Mucosa of stomach (tissue), 1 donor: Measurements from ENCODE around the gene CLK4.

Experiments used
- H3K27me3 ChIP-seq: one replicate; pipeline ENCODE4 v1.7.0; 2013; ENCODE audit warnings: mild to moderate bottlenecking, low read length; ENCODE audit not compliant: control insufficient read depth, insufficient read depth
- H3K36me3 ChIP-seq: one replicate; pipeline ENCODE4 v1.7.0; 2013; ENCODE audit warnings: low read length; ENCODE audit not compliant: control insufficient read depth, insufficient read depth
- H3K4me1 ChIP-seq: one replicate; pipeline ENCODE4 v1.7.0; 2013; ENCODE audit warnings: mild to moderate bottlenecking, low read length; ENCODE audit not compliant: control insufficient read depth, insufficient read depth
- H3K4me3 ChIP-seq: one replicate; pipeline ENCODE4 v1.7.0; 2013; ENCODE audit warnings: low read length
- H3K9ac ChIP-seq: one replicate; pipeline ENCODE4 v1.7.0; 2013; ENCODE audit warnings: mild to moderate bottlenecking, low read length, moderate library complexity
- H3K9me3 ChIP-seq: one replicate; pipeline ENCODE4 v1.7.0; 2013; ENCODE audit warnings: mild to moderate bottlenecking, low read length, moderate library complexity; ENCODE audit not compliant: control insufficient read depth
- donor health status: Pancreatic carcinoma.

Gene CLK4

DNA sequence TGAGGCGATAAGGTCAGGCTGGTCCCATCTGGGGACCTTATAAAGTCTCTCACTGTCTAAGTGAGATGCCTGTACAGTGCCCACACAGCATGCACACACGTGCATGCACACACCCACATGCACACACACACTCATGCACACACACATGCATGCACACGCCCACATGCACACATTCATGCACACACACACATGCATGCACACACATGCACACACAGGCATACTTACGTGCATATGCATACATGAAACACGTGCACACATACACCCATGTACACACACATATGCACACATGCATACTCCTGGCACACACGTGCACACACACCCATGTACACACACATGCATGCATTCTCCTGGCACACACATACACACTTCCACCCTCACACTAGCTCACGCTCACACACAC is 48.9 kb downstream of the CLK4 start:
- Histone ChIP-seq H3K9me3 (no peaks in the 10 kb centered on the region), H3K9ac (no peak overlapping the region), H3K4me1 (no peaks in the 10 kb centered on the region), H3K27me3 (peaks cover 29% of the 10 kb centered on the region), H3K4me3 (no peak overlapping the region), H3K36me3 (no peaks in the 10 kb centered on the region)

GRCh38 chr5:178577376-178577839 is 49.4 kb downstream of the CLK4 start:
- Histone ChIP-seq H3K4me1 (no peaks in the 10 kb centered on the region), H3K9ac (no peak overlapping the region), H3K36me3 (no peaks in the 10 kb centered on the region), H3K4me3 (no peak overlapping the region), H3K27me3 (peaks cover 29% of the 10 kb centered on the region), H3K9me3 (no peaks in the 10 kb centered on the region)

- Histone ChIP-seq H3K4me1 (no peaks in the 10 kb centered on the region), H3K9ac (no peak overlapping the region), H3K36me3 (no peaks in the 10 kb centered on the region), H3K27me3 (peaks cover 29% of the 10 kb centered on the region), H3K9me3 (no peaks in the 10 kb centered on the region), H3K4me3 (no peak overlapping the region)
Observed at GRCh38 chr5:178576591-178577351, 50.1 kb downstream of the CLK4 start.

GRCh38 chr5:178573216-178573615 is 53.6 kb downstream of the CLK4 start:
- H3K27me3 ChIP-seq: peaks cover 26% of the 10 kb centered on the region
- H3K4me1 ChIP-seq: no peaks in the 10 kb centered on the region
- no peaks in the 10 kb centered on the region for H3K9me3 ChIP-seq
- no peak overlapping the region for H3K9ac ChIP-seq
- no peaks in the 10 kb centered on the region for H3K36me3 ChIP-seq
- H3K4me3 ChIP-seq: no peak overlapping the region

DNA sequence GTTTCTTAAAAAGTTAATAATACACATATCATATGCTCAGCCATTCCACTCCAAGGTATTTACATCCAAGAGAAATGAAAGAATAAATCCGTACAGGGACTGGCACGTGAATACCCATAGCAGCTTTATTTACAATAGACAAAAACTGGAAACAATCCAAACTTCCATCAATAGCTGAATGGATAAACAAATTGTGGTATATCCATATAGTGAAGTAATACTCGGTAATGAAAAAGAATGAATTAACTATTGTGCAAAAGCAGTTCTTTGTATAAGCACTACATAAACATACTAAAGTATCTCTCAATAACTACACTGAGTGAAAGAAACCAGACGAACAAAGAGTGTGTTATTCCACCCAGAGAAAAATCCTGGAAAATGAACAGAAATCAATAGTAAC is 54.2 kb downstream of the CLK4 start:
- Histone ChIP-seq H3K27me3 (peaks cover 21% of the 10 kb centered on the region), H3K4me3 (no peak overlapping the region), H3K9ac (no peak overlapping the region), H3K4me1 (no peaks in the 10 kb centered on the region), H3K36me3 (no peaks in the 10 kb centered on the region), H3K9me3 (no peaks in the 10 kb centered on the region)

- Histone ChIP-seq H3K9me3 (no peaks in the 10 kb centered on the region), H3K4me3 (no peak overlapping the region), H3K27me3 (peaks cover 8% of the 10 kb centered on the region), H3K4me1 (no peaks in the 10 kb centered on the region), H3K36me3 (no peaks in the 10 kb centered on the region), H3K9ac (no peak overlapping the region)
Observed at GRCh38 chr5:178569485-178569884, 57.4 kb downstream of the CLK4 start.

DNA sequence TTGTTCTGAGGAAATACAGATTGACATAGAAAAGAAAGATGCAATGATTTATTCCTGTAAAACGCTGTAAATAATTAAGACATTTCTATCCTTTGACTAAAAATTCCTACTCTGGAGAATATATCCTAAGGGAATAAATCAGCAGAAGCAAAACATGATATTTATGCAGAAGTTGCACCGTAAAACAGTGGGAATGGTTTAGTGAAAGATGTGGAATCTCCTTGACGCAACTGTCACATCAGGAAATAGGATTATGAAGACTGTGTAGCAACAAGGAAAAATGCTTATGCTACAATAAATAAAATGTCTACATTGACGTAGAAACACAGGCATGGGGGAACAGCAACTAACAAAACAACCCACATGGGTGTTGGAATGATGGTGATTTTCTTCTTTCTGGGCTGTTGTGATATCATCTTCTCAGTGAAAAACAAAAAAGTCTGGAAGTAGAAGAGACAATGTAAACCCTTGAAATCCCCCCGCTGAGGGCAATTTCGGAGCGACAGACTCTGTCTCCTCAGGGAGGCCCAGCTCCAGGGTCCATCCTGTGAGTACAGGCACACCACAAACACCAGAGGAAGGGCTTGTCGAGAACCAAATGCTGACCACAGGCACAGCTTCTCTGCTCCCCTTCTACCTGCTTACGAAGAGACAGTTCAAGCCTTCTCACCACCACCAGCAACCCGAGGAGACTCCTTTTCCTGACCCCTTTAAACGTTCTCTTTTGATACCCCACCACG is 61.9 kb downstream of the CLK4 start:
- H3K9ac ChIP-seq: no peak overlapping the region
- H3K9me3 ChIP-seq: no peaks in the 10 kb centered on the region
- no peaks in the 10 kb centered on the region for H3K36me3 ChIP-seq
- peaks cover 8% of the 10 kb centered on the region for H3K27me3 ChIP-seq
- no peaks in the 10 kb centered on the region for H3K4me1 ChIP-seq
- no peak overlapping the region for H3K4me3 ChIP-seq

DNA sequence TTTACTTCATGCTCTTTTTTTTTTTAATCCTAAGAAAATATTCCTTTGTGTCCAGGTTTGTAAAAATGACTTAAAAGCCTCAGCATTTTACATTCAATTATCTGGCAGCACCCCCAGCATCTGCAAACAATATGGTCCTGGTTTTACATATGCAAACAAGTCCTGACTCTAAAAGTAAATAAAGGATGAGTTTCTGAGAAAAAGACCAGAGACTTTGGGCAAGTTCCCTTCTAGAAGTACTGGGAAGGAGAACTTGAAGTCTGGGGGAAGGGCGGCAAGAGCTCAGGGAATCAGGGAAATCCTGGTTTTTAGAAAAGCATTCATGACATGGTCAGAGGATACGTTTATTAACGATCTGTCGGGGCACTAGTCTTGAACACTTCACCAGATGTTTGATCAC is 62.5 kb downstream of the CLK4 start:
- H3K9ac ChIP-seq: no peak overlapping the region
- H3K9me3 ChIP-seq: no peaks in the 10 kb centered on the region
- no peaks in the 10 kb centered on the region for H3K36me3 ChIP-seq
- H3K27me3 ChIP-seq: peaks cover 8% of the 10 kb centered on the region
- no peak overlapping the region for H3K4me3 ChIP-seq
- no peaks in the 10 kb centered on the region for H3K4me1 ChIP-seq

- Histone ChIP-seq H3K36me3 (no peaks in the 10 kb centered on the region), H3K27me3 (peaks cover 8% of the 10 kb centered on the region)
Observed at GRCh38 chr5:178563621-178564020, 63.2 kb downstream of the CLK4 start.

DNA sequence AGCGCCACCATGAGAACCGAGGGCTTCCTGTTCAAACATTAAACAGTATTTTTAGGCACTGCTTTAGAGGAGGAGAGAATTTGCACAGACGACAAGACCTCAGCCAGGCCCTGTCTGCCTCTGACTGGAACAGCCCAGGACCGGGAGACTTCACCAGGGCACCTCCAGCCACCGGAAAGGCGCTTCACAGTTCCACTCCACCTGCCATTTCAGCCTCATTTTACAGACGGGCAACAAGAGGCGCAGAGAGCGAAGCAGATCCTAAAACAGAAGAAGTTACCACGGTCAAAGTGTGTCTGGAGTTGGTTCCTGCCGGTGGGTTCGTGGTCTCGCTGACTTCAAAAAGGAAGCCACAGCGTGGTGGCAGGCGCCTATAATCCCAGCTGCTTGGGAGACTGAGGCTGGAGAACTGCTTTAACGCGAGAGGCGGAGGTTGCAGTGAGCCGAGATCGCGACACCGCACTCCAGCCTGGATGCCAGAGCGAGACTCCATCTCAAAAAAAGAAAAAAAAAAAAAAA is 65.0 kb downstream of the CLK4 start:
- H3K27me3 ChIP-seq: peaks cover 8% of the 10 kb centered on the region
- no peaks in the 10 kb centered on the region for H3K9me3 ChIP-seq
- H3K9ac ChIP-seq: no peak overlapping the region
- H3K4me3 ChIP-seq: no peak overlapping the region
- H3K4me1 ChIP-seq: no peaks in the 10 kb centered on the region
- H3K36me3 ChIP-seq: no peaks in the 10 kb centered on the region

More at GRCh38 chr5:178563621-178564020, 63.2 kb downstream of the CLK4 start:
- Histone ChIP-seq H3K4me1 (no peaks in the 10 kb centered on the region), H3K9me3 (no peaks in the 10 kb centered on the region), H3K4me3 (no peak overlapping the region), H3K9ac (no peak overlapping the region)

DNA sequence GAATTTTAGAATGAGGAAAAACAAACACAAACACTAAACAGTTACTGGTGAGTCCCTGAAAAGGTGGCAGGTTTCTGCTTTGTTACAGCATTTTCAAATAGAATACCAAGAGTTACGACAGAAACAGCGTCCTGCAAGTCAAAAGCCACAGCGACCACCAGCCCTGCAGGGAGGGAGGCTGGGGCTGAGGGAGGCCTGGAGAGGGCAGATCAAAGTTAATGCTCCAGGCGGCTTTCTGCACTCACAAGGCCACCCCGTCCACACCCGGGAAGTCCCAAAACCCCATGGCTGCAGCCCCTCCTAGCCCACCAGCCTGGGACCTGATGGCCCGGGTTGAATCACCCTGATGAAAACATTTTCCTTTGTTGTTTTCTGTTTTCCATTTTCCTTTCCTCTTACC is 65.9 kb downstream of the CLK4 start:
- Histone ChIP-seq H3K27me3 (peaks cover 8% of the 10 kb centered on the region), H3K9ac (no peak overlapping the region), H3K4me1 (no peaks in the 10 kb centered on the region), H3K36me3 (no peaks in the 10 kb centered on the region), H3K4me3 (no peak overlapping the region), H3K9me3 (no peaks in the 10 kb centered on the region)

GRCh38 chr5:178557416-178557815 is 69.4 kb downstream of the CLK4 start:
- no peaks in the 10 kb centered on the region for H3K4me1 ChIP-seq
- H3K36me3 ChIP-seq: no peaks in the 10 kb centered on the region
- no peaks in the 10 kb centered on the region for H3K9me3 ChIP-seq
- H3K4me3 ChIP-seq: no peak overlapping the region
- no peak overlapping the region for H3K9ac ChIP-seq
- H3K27me3 ChIP-seq: no peaks in the 10 kb centered on the region
